ENCODE results near the gene KIAA1614.
"Not testable (repeated sequence)": the region's sequence is repeated elsewhere in the genome, so short reads cannot be mapped to it uniquely, and the experiment has no call there.

The KIAA1614 gene

DNA sequence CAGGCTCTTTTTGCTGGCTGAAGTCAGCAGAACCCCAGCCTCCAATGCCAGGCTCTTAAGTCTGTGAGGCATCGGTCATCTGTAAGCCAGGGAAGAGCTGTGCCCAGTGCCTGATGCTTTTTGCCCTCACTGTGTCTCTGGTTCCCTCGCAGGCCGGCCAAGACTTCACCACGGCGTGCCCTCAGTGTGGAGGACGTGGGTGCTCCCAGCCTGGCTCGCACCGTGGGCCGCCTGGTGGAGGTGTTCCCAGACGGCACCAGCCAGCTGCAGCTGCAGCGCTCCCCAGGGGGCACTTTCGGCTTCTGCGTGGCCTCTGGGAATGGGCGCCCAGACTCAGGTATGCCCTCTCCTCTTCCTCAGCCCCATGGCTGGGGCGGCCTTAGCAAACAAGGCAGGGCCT lies 32.5 kb downstream of the KIAA1614 start:
- DNase-seq (ENCODE audit: low read depth) = no peak

DNA sequence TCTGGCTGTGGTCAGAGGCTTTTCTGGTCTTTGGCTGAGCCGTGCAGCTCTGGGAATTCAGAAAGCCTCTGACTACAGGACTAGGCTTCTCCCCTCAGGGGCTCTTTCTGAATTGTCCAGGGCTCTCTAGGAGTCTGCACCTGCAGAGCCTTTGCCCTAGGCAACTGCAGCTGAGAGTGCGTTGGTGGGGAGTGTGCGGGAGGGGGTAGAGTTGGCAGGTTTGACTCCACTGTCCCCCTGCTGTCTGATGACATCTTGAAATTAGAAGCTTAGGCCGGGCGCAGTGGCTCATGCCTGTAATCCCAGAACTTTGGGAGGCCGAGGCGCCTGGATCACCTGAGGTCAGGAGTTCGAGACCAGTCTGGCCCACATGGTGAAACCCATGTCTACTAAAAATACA lies 32.9 kb downstream of the KIAA1614 start:
- DNase-seq (ENCODE audit: low read depth) = no peak

DNA sequence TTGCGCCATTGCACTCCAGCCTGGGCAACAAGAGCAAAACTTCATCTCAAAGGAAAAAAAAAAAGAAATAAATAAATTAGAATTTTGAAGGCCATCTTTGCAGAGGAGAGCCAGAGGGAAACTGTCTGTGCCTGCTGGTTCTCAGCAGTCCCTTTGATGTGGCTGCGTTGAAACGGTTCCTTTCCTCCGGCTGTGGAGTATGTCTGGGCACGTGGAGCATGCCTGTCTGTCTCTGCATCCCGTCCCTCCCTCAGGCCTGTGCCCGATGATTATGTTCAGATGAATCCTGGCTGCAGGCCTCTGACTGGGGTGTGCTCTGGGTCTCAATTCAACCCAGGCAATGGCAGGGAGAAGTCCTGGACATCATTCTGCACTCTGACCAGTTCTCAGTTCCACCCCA lies 33.4 kb downstream of the KIAA1614 start:
- DNase-seq (ENCODE audit: low read depth) = no peak

DNA sequence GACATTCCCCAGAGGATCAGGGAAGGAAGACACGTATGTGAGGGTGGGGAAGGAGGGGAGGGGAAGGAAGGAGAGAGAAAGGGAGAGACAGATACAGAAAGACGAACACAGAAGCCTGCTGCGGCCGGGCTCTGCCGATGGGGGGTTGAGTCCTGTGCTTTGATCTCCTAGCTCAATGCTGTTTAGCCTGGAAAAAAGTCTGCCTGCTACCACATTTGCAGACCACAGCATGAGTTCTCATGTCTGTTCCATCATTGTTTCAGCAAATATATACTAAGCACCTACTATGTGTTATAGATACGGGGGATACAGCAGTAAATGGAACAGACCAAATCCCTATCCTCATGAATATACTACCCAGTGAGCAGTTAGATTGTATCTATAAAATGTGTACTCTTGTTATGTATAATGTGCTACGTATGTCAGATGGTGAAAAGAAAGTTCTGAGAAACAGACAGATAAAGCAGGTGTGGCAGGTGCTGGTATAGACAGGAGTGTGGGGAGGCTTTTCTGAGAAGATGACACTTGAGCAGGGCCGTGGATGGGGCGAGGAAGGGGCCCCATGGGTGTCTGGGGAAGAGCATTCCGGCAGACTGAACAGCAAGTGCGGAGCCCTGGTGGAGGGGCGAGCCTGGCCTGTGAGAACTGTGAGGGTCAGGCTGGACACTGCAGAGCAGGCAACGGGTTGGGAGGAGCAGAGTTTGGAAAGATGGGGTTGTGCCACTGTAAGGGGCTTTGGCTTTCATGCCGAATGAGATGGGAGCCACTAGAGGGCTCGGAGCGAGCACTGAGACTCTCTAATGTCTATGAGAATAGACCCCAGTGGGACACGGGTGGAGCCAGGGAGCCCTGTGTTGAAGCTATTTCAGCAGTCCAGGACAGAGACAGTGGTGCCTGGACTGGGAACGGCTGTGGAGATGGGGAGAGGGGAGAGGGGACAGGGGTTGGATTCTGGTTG lies 34.1 kb downstream of the KIAA1614 start:
- no peak for DNase-seq (ENCODE audit: low read depth)

DNA sequence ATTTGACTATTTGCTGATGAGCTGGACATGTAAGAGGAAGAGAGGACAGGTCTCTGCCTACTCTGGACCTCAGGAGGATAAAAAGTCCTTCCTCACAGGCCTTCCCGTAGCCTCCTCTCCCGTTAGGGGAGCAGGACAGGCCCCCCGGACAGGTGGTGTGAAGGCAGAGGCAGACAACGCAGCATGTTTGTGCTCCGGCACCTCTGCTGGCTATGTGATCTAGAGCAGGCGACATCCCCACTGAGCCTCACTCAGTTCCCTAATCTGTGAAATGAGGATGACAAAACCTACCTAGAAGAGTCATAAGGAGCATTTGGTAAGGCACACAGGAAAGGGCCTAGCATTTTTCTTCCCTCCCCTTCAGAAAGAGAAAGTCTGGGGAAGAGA lies 34.8 kb downstream of the KIAA1614 start:
- DNase-seq (ENCODE audit: low read depth) = no peak

DNA sequence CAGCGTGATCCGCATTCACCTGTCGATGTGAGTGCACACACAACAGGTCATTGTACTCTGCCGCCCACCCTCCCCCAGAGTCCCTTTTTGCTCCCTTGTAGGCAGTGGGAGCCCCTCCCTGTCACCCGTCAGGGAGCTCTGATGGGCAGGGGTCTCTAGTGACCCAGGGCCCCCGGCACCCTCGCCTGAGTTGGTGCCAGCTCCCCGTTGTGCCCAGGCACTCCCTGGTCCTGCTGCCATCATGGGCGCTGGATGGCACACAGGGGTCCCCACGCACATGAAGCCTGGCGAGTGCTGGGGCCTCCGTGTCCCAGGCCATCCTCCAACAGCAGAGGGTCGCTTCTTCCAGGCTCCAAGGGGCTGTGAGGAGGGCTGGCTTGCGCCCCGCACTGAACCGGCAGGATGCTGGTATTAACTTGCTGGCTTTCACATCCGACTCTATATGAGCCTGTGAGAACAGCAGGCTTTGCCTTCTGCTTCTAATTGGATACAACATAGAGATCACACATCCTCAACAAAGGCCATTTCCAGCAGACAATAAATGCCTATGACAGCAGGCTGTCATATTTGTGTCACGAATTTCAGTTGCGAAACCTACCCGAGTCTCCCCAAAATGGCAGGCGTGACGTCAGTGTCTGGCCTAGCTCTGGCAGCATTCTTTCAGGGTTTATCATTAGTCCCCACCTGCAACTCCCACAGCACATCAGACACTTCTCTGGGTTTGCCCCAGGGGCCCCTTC lies 35.4 kb downstream of the KIAA1614 start:
- DNase-seq (ENCODE audit: low read depth) = no peak

DNA sequence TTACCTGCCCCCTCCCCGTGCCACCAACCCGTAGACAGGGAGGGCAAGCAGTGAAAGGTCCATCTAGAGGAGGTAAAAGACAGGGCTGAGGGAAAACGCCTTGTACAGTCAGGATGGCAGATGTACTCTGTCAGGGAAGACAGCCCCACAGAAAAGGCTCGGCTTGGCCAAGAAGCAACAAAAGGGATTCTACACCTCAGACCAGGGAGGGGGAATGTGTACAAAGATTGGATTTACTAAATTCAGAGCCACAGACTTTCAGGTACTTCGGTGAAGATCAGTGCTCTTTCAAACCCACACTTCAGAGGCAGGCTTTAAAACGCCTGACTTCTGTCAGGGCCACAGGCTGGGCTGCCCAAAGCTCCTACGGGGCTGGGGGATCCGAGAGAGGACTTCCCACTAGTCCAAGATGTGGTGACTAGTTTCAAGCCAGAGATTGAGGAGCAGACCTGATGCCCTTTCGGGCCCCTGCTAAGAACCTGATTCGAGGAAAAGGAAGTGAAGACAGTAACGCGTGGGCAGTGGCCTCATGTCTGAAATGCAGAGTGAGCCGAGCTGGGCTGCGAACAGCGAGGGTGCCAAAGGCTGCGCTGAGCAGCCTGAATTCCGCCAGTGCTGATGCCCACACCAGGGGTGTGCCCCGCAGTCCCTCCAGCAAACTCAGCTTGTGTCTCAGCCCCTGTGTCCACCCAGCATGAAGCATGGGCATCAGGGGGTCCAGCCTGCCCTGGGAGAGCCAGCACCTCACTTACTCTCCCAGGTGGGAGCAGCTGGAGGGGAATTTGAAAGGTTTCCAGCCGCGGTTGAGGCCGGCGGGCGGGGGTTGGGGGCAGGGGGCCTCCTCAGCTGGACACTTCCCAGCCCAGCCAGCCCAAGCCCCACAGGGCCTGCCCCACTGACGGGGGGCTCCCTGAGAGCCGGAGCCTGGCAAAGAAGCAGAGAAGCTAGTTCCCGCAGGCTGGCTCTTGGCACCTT lies 36.2 kb downstream of the KIAA1614 start:
- DNase-seq (ENCODE audit: low read depth) = no peak

DNA sequence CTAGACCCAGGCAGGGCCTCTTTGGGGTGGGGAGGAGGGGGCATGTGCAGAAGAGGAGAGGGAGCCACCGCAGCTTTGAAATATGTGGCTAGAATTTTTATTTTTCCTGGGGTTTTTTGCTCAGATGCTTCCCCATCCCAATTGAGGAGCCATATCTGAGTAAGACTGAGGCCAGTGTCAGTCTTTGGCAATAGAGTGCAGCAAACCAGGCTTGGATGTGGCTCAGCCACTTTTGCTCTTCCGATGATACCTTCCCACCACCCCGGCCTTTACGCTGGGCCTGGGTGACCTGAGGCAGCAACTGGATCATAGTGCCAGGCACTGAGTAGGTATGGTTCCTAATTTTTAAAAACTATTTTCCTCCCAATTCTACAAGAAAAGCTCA lies 36.9 kb downstream of the KIAA1614 start:
- DNase-seq (ENCODE audit: low read depth) = no peak

DNA sequence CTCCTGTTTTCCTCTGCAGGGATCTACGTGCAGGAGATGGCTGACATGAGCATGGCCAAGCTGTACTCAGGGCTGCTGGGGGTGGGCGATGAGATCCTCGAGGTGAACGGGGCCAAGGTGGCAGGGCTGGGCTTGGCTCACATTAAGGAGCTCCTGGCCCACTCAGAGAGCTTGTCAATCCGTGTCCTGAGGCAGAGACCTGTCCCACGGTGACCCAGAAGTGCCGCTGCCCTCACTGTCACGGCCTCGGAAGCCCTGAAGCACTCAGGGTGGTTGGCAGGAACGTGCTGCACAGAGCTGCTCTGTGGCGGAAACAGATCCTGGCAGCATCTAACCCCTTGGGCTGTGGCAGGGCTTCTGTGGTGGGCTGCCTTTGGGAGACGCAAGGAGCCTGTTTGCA lies 37.6 kb downstream of the KIAA1614 start:
- no peak for DNase-seq (ENCODE audit: low read depth)

DNA sequence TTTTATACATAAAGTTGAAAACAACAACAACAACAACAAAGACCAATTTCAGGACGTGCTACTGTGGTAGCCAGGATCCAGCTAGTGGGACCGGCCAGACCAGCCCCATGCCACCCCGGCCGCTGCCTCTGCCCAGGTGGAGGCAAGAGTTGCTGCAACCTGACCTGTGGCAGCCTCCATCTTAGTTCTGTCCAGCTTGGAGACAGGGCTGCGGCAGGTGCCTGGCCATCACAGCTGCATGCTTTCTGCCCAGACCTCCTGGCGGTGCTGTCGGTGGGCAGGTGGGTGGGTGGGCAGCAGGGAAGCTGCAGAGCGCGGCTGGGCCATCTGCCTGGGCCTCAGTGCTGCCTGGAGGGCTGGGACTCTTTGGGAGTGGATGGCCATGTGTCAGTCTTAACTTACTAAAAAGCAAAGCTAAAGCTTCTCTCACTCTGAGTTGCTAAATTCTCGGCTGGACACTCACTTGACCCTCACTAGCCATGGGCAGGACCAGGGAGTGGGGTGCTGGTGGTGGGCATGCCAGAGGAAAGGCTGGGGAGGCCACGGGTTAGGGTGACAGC lies 38.6 kb downstream of the KIAA1614 start:
- DNase-seq (ENCODE audit: low read depth) = no peak

DNA sequence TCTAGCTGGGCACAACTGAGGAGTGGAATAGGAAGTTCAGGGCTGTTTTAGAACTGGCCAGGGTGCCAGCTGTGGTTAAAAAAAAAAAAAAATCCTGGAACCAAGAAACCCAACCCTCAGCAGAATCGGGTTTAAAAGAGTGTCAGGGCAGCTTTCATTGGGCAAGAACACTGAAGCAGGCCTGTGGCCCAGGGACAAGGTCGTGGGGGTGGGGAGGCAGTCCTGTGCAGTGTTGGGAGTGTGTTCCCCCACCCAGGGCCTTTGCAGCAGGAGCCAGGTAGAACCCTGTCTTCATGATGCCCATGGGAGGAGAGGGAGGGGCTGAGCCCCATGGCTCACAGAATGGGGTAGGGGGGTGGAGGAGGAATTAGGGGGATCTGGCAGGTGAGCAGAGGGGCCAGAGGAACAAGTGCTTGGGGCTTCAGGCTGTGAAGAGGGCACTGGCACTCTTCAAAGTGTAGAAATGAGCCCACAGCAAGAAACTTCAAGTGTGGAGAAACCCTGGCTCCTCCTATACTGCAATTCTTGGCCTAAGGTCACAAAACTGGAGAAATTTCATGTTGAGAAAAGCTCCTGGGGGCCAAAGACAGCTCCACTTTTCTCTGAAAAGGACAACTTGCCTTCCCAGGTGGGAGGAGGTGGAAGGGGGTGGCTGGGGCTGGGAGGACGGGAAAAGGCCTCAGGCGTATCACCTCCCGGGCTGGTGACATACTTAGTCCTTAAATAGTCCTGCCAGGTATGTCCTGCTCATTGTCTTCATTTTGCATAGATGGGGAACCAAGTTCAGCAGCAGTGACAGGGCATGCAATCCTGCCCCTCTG lies 39.3 kb downstream of the KIAA1614 start:
- peak; percentile 12 for DNase-seq (ENCODE audit: low read depth)

DNA sequence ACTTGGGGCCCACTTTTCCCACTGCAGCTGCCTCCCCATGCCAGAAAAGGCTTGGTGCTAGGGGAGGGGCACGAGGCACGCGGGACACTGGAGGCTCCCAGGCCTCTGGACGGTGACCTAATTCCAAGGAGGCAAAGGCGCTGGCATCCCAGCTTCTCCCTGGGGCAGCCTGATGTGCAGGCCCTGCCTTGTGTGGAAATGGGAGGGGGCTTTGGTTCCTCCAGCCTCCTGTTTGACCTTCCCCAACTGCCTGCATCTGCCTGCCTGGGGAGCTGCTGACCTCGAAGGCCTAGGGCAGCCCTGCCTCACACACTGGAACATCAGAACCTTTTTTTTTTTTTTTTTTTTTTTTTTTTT lies 39.9 kb downstream of the KIAA1614 start:
- DNase-seq (ENCODE audit: low read depth) = no peak

DNA sequence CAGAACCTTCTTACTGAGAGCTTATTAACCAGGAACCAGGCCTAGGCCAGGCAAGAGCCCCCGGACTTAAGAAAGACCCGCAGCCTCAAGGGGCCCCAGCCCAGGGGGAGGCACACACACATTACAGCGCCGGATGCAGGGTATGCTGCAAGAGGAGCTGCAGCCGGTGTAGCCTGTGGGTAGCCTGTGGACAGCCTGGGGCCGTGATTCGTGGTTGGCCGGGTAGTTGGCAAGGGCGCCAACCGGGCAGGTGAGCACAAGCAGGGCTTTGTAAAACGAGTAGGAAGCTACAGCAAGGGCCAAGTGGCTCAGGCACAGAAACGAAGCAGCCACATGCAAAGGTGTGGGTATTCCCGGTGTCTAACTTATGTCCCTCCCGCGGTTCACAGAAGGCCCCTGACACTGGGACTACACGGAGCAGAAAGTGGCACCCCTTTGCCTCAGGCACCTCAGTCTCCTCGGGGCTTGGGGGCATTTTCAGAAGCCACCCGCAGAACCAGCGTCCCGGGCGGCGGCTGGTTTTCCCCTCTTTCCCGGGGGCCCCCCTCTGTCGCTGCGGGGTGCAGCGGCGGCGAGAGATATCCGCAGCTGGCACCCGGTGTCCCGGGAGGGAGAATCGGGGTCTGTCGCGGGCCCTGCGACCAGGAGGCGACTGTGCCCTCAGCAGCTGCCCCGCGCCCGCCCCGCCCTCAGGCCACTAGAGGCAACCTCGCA lies 40.8 kb downstream of the KIAA1614 start:
- no peak for DNase-seq (ENCODE audit: low read depth)

DNA sequence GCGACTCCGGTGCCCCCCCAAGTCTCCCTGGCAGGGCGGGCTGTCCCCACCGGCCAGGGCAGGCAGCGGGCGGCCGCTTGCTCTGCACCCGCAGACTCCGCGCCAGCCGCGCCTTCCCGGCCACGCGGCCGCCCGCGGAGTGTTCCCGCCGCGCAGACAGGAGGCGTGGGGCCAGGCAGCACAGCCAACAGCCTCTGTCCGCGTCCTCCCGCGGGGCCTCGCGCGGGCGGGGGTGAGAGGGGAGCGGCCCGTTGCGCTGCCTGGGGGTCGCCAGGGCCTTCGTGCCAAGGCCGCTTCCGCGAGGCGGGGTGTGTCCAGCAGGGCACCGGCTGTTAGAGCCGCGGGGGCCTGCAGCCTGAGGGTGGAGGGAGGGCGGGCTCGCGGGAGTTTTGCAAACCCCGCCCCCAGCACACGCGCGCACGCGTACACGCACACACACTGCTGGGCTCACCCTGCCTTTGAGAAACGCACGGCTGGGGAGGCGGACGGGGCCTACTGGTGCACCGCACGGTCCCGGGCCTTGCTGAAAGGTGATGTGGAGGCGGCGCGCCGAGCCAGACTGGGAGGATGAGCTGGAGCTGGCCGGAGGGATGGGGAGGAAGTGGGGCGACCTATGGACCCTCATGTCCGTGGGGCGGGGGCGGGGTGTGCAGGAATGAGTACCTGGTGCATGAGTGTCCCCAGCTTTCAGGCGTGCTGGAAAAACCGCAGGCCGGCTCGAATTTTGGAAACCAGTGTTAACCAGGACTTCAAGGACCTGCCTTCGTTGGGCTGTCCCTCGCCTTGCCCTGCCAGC lies 41.5 kb downstream of the KIAA1614 start:
- DNase-seq (ENCODE audit: low read depth) = peak; percentile 73

DNA sequence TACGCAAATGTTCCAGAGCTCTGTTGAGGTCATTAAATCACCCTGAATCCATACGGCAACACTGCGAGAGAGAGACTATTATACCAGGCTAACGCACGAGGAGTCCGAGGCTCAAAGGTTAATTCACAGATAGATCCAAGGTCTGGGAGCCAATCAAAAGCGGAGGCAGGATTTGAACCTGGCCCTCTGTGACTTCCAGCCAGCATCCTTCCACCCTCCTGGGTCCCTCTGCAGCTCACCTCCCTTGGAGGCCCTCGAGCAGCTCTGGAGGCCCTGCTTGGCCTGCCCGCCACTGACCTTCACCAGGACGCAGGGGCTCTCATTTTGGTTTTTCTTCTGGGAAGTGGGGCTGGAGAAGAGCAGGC lies 42.1 kb downstream of the KIAA1614 start:
- DNase-seq (ENCODE audit: low read depth) = no peak

DNA sequence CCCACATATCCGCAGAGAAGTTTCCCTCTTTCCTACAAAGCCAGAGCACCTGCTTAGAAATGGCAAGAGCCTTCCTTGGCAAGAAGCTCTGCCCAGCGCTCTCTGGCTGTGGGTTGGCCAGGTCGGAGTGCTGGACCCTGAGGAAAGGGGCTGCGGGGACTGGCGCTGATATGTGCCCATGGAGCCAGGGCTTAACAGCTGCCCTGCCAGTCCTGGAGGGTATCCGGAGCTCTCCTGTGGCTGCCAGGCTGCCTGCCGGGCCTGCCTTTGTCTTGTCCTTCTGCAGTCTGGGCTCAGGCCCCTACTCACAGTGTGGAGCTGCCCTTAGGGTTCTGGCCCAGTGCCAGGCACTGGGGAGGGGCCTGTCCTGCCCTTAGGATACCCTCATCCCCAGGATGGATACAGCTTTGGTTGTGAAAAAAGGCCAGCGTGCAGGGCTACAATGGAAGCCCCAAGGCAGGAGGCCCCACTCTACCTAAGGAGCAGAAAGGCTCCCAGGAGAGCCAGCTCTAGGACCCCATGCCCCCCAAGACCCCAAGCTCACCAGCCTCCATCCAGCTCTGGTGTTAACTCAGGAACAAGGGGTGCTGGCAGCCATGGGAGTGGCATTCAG lies 43.4 kb downstream of the KIAA1614 start:
- no peak for DNase-seq (ENCODE audit: low read depth)

DNA sequence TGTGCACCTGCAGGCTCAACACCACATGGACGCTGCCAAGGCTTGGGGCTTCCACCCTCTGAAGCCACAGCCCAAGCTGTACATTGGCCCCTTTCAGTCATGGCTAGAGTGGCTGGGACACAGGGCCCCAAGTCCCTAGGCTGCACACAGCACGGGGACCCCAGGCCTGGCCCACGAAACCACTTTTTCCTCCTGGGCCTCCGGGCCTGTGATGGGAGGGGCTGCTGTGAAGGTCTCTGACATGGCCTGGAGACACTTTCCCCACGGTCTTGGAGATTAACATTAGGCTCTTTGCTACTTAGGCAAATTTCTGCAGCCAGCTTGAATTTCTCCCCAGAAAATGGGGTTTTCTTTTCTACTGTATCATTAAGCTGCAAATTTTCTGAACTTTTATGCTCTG lies 46.9 kb downstream of the KIAA1614 start:
- DNase-seq (ENCODE audit: low read depth) = not testable (repeated sequence)

DNA sequence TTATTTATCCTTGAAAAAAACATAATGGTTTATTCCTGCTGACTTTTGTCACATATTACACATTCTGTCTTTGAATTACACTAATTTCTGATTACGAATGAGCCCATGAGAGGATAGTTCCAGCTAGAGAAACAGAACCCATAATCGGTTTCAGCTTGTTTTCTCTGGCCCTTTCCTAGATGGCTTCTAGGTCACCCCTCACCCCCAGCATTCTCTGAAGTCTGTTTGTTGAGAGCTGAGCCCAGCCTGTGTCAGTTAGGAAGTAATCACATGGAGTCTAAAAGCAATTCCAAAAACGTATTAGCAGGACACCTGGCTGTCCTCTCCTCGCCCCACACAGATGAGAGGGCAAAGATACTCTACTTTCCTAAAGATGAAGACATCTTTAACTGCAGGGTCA lies 48.9 kb downstream of the KIAA1614 start:
- no peak for DNase-seq (ENCODE audit: low read depth)

DNA sequence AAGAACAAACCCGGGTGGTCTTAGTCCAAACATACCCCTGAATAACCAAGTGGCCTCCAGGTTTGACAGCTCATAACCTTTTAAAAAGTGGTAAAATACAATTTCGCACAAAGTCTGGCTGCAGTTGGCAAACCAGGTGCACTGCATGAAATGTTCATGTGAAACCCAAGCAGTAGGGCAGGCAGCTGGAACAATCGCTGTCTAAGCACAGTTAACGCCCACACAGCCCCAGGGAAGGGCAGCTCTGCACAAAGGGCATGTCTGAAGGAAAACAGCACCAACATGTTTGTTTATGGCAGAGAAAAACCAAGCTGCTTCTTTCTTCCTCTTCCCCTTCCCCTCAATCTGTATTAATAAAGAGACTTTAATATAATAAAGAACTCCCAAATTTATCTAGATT lies 49.5 kb downstream of the KIAA1614 start:
- no peak for DNase-seq (ENCODE audit: low read depth)
